Psoas muscle (tissue), 8 donors: ENCODE results near the gene BEST2. TPM values are rescaled to one million over a fixed set of nuclear protein-coding genes. Genes with fewer than 3 reads are reported as not detected.
"Not testable (repeated sequence)": the region's sequence is repeated elsewhere in the genome, so short reads cannot be mapped to it uniquely, and the experiment has no call there.

ENCODE experiments used
- ATAC-seq, 4 donors: fragments of 200-7000 bp; cut with Tn5 transposase; one replicate each; pipeline ENCODE4 v1.9.1; 2020; ENCODE audit warnings: moderate library complexity in 3 of 4, mild to moderate bottlenecking in 2 of 4
- DNase-seq, 2 donors: peaks; one replicate each; pipeline ENCODE4 v3.0.0-alpha.2; 2020
- H3K27ac ChIP-seq: fragments of 200-600 bp; one replicate; pipeline ENCODE4 v1.8.0; 2022
- H3K27me3 ChIP-seq, 3 donors: fragments of 200-600 bp in 1 of 3; one replicate each; pipeline versions ENCODE4 v1.6.1 to v1.8.0; 2013 to 2022; ENCODE audit warnings: low read length in 2 of 3, mild to moderate bottlenecking in 2 of 3, moderate library complexity in 1 of 3; ENCODE audit not compliant: insufficient read depth in 3 of 3
- H3K36me3 ChIP-seq, 2 donors: fragments of 200-600 bp in 1 of 2; one replicate each; pipeline versions ENCODE4 v1.6.1 to v1.8.0; 2013 to 2022; ENCODE audit warnings: low read depth in 1 of 2, mild to moderate bottlenecking in 1 of 2, moderate library complexity in 1 of 2; ENCODE audit not compliant: insufficient read depth in 1 of 2
- H3K4me1 ChIP-seq: fragments of 200-600 bp; one replicate; pipeline ENCODE4 v1.8.0; 2022
- H3K4me3 ChIP-seq: fragments of 200-600 bp; one replicate; pipeline ENCODE4 v1.8.0; 2022; ENCODE audit warnings: mild to moderate bottlenecking
- H3K9me3 ChIP-seq: fragments of 200-600 bp; one replicate; pipeline ENCODE4 v1.8.0; 2022
- WGBS, 3 donors: extraction: QIAGEN DNeasy Blood & Tissue Kit; methylation state at CpG; one replicate each; pipeline versions ENCODE4 v1.1.6 to v1.1.7; 2013; 5-methylcytosine and 5-hydroxymethylcytosine counted together
- intact Hi-C, 2 donors: fragments of 100-400 bp; cut with DNase I; formaldehyde crosslinking; loops; one replicate each; pipeline versions ENCODE4 v1.11.0 to v1.14.2; 2022
- polyA plus RNA-seq, 3 donors: library from polyadenylated mRNA; stranded (reverse); fragments of 200-250 nt; gene quantifications; one replicate each; pipeline ENCODE4 v1.2.3, GENCODE V29; 2013
- total RNA-seq, 4 donors: library from RNA; stranded (reverse); fragmentation: NEBNext Ultra II Directional in 2 of 4; extraction: Animal tissue kit (Norgen Biotek cat#: 25700) in 2 of 4; gene quantifications; one replicate each; pipeline versions ENCODE4 v1.2.1 to v1.2.4, GENCODE V29; 2021 to 2023
- TF ChIP-seq, protein P1 (sequence below): fragments of 200-600 bp; IDR thresholded peaks from one replicate; pipeline ENCODE4 v1.8.0; 2022; ENCODE audit warnings: antibody characterized with exemption
- donor health status: healthy with polysubstance abuse.
- donor health status: DM: no; HTN: no; CAD: no; lungs with moderate emphysema.
- donor health status: Bipolar disorder and iron deficiency.
- donor health status: healthy.
- donor health status: DM: yes; HTN: yes; CAD: no.
- donor health status: DM: no; HTN: no; CAD: no.
- donor health status: DM: no; HTN: no; CAD: no.
- donor health status: DM: yes; HTN: yes; CAD: no.

The BEST2 gene
- total and polyA plus RNA-seq, 7 donors = 0.04 to 0.37 (median 0.08) TPM; not detected in 4

GRCh38 chr19:12706332-12706718 lies 45.3 kb upstream of the BEST2 start:
- no peak for ATAC-seq
- DNase-seq = no peak
- TF ChIP-seq, protein P1, sequence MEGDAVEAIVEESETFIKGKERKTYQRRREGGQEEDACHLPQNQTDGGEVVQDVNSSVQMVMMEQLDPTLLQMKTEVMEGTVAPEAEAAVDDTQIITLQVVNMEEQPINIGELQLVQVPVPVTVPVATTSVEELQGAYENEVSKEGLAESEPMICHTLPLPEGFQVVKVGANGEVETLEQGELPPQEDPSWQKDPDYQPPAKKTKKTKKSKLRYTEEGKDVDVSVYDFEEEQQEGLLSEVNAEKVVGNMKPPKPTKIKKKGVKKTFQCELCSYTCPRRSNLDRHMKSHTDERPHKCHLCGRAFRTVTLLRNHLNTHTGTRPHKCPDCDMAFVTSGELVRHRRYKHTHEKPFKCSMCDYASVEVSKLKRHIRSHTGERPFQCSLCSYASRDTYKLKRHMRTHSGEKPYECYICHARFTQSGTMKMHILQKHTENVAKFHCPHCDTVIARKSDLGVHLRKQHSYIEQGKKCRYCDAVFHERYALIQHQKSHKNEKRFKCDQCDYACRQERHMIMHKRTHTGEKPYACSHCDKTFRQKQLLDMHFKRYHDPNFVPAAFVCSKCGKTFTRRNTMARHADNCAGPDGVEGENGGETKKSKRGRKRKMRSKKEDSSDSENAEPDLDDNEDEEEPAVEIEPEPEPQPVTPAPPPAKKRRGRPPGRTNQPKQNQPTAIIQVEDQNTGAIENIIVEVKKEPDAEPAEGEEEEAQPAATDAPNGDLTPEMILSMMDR = no peak
- Histone ChIP-seq H3K4me3 (no peak overlapping the region), H3K27me3 (no peaks in the 10 kb centered on the region), H3K9me3 (no peaks in the 10 kb centered on the region), H3K4me1 (no peaks in the 10 kb centered on the region), H3K36me3 (peaks cover 13 to 100% of the 10 kb centered on the region in 2 donors), H3K27ac (no peak overlapping the region)
- 90 to 92% (median 91%) methylated on average over 13 of the region's 13 CpGs for WGBS, 3 donors
- intact Hi-C loops = no loop called here

- intact Hi-C loops = no loop called here
- Histone ChIP-seq H3K4me1 (no peaks in the 10 kb centered on the region), H3K27me3 (no peaks in the 10 kb centered on the region), H3K9me3 (no peaks in the 10 kb centered on the region), H3K36me3 (peaks cover 13 to 97% of the 10 kb centered on the region in 2 donors), H3K4me3 (no peak overlapping the region), H3K27ac (no peak overlapping the region)
- TF ChIP-seq, protein P1 = no peak
- DNase-seq = no peak
- WGBS, 3 donors = 93 to 97% (median 95%) methylated on average over 8 of the region's 8 CpGs
- ATAC-seq = no peak
These were observed 43.0 kb upstream of the BEST2 start for GRCh38 chr19:12708641-12709040.

GRCh38 chr19:12711187-12711586 lies 40.4 kb upstream of the BEST2 start:
- Histone ChIP-seq H3K4me1 (no peaks in the 10 kb centered on the region), H3K27ac (no peak overlapping the region), H3K36me3 (peaks cover 12 to 97% of the 10 kb centered on the region in 2 donors), H3K27me3 (no peaks in the 10 kb centered on the region), H3K4me3 (no peak overlapping the region), H3K9me3 (no peaks in the 10 kb centered on the region)
- WGBS, 3 donors = 92 to 93% (median 92%) methylated on average over 14 to 17 of the region's 17 CpGs
- DNase-seq (no peak), ATAC-seq (peak in 1 of 4 donors; percentile 10)
- intact Hi-C loops = loop anchor here in 1 of 2 donors (2.0 kb wide), 1 partner anchor 46 kb away; no protein-coding TSS in a partner anchor
- TF ChIP-seq, protein P1 = no peak

DNA sequence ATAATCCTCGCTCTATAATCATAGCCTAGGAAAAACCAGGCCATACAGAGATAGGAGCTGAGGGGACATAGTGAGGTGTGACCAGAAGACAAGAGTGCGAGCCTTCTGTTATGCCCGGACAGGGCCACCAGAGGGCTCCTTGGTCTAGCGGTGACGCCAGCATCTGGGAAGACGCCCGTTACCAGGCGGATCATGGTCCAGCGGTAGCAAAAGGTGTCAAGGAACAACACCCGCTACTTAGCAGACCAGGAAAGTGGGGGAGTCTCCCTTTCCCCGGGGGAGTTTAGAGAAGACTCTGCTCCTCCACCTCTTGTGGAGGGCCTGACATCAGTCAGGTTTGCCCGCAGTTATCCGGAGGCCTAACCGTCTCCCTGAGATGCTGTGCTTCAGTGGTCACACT lies 39.5 kb upstream of the BEST2 start:
- H3K4me3 ChIP-seq, H3K27me3 ChIP-seq, ATAC-seq, H3K9me3 ChIP-seq, intact Hi-C loops, H3K27ac ChIP-seq, H3K4me1 ChIP-seq: not testable (repeated sequence)
- peaks cover 11 to 97% of the 10 kb centered on the region in 2 donors for H3K36me3 ChIP-seq
- WGBS, 3 donors = 36 to 49% (median 43%) methylated on average over 11 to 12 of the region's 14 CpGs
- TF ChIP-seq, protein P1 = peak; percentile 37
- peak; percentile 40 to 66 for DNase-seq

DNA sequence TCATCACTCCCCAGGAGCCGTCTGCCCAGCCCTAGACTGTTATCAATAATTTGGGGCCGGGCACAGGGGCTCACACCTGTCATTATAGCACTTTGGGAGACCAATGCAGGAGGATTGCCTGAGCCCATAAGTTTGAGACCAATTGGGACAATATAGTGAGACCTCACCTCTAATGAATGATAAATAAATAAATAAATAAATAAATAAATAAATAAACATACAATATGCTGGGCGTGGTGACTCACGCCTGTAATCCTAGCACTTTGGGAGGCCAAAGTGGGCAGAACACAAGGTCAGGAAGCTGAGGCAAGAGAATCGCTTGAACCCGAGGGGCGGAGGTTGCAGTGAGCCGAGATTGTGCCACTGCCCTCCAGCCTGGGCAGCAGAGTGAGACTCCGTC lies 38.3 kb upstream of the BEST2 start:
- H3K27ac ChIP-seq, H3K27me3 ChIP-seq, H3K4me1 ChIP-seq, H3K4me3 ChIP-seq, H3K9me3 ChIP-seq, DNase-seq, intact Hi-C loops, ATAC-seq: not testable (repeated sequence)
- H3K36me3 ChIP-seq = peaks cover 11 to 97% of the 10 kb centered on the region in 2 donors
- 92 to 93% (median 92%) methylated on average over 9 of the region's 9 CpGs for WGBS, 3 donors
